Brain microvascular endothelial cell (primary cell): Measurements from ENCODE around the gene LAX1.

Experiments used
- DNase-seq: peaks from one replicate; pipeline ENCODE4 v3.0.0-alpha.2; 2020
- H3K27ac ChIP-seq: fragments of 250-450 bp; sonication (Bioruptor Pico); 2 replicates; pipeline ENCODE4 v1.5.1; 2020; ENCODE audit warnings: mild to moderate bottlenecking, moderate library complexity
- H3K27me3 ChIP-seq: fragments of 250-450 bp; sonication (Bioruptor Pico); replicated peaks from 2 replicates; pipeline ENCODE4 v1.5.1; 2020; ENCODE audit warnings: mild to moderate bottlenecking
- H3K36me3 ChIP-seq: fragments of 250-450 bp; sonication (Bioruptor Pico); replicated peaks from 2 replicates; pipeline ENCODE4 v1.5.1; 2020; ENCODE audit warnings: mild to moderate bottlenecking
- H3K4me3 ChIP-seq: 2 replicates; pipeline ENCODE4 v1.5.1; 2011; ENCODE audit warnings: low read depth, mild to moderate bottlenecking, control low read depth, low read length, moderate library complexity
- in situ Hi-C: cut with HindIII; loops from 2 replicates; pipeline ENCODE4 v1.10.0; 2017; ENCODE audit warnings: low sequenced_read_pairs, low pct_ligation_motif_present
- TF ChIP-seq, protein P1 (sequence below): IDR thresholded peaks from 2 replicates; pipeline ENCODE4 v1.5.1; 2011; ENCODE audit warnings: low read depth, mild to moderate bottlenecking, moderate library complexity, low read length, control low read depth, inconsistent platforms; ENCODE audit errors: missing control alignments

Gene LAX1

DNA sequence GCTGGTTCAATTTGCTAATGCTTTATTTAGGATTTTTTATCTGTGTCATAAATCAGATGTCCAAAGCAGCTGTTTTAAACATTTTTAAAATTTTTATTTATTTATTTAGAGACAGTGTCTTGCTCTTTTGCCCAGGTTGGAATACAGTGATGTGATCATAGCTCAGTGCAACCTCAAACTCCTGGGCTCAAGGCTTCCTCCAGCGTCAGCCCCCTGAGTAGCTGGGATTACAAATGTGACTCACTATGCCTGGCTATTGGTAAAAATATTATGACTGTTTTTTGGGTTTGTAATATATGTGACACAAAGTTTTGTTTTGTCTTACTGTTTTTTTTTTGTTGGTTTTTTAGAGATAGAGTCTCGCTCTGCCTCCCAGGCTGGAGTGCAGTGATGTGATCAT is 42.2 kb downstream of the LAX1 start:
- Histone ChIP-seq H3K36me3 (peaks cover 28% of the 10 kb centered on the region), H3K27ac (peak overlapping the region; percentile 60), H3K4me3 (no peak overlapping the region), H3K27me3 (no peaks in the 10 kb centered on the region)
- peak; percentile 76 for DNase-seq
- in situ Hi-C loops = no loop called here
- TF ChIP-seq, protein P1, sequence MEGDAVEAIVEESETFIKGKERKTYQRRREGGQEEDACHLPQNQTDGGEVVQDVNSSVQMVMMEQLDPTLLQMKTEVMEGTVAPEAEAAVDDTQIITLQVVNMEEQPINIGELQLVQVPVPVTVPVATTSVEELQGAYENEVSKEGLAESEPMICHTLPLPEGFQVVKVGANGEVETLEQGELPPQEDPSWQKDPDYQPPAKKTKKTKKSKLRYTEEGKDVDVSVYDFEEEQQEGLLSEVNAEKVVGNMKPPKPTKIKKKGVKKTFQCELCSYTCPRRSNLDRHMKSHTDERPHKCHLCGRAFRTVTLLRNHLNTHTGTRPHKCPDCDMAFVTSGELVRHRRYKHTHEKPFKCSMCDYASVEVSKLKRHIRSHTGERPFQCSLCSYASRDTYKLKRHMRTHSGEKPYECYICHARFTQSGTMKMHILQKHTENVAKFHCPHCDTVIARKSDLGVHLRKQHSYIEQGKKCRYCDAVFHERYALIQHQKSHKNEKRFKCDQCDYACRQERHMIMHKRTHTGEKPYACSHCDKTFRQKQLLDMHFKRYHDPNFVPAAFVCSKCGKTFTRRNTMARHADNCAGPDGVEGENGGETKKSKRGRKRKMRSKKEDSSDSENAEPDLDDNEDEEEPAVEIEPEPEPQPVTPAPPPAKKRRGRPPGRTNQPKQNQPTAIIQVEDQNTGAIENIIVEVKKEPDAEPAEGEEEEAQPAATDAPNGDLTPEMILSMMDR = no peak

DNA sequence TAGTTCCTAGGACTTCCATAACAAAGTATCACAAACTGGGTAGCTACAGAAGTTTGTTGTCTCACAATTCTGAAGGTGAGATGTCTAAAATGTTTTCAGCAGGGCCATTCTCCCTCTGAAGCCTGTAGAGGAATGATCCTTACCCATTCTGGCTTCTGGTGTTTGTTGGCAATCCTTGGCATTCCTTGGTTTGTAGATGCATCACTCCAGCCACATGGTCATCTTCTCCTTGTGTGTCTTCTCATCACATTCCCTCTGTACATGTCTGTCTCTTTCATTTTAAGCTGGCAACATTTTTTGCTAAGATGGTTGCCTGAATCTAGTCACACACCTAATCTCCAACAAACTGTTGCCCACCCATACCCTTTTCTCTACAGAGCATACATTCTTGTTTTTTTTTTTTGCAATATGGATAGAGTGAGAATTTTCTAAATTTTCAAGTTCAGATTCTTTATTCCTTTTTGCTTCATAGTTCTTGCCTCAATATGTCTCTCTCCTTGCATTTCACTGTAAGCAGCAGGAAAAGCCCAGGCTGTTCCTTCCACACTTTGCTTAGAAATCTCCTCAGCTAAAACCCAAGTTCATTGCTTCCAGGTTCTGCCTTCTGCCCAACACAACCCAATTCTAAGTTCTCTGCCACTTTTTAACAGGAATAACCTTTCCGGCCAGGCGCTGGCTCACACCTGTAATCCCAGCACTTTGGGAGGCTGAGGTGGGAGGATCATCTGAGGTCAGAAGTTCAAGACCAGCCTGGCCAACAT is 48.8 kb downstream of the LAX1 start:
- in situ Hi-C loops = no loop called here
- H3K27me3 ChIP-seq = no peaks in the 10 kb centered on the region
- DNase-seq = no peak
- H3K27ac ChIP-seq = no peak overlapping the region
- peaks cover 43% of the 10 kb centered on the region for H3K36me3 ChIP-seq
- TF ChIP-seq, protein P1 = no peak
- H3K4me3 ChIP-seq = no peak overlapping the region

DNA sequence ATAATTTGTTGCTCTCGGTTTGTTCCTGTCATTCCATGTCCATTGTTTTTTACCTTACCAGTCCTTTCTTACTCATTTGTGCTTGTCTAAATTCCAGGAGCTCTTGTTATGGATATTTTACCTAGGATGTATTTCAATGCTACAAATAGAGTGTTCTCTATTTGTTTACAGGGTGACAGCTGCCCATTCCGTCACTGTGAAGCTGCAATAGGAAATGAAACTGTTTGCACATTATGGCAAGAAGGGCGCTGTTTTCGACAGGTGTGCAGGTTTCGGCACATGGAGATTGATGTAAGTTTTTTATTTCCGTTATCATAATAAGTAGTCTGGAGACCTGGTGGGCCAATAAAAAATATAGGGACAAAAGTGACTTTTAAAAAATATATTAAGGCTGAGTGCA is 53.4 kb downstream of the LAX1 start:
- H3K36me3 ChIP-seq = peaks cover 73% of the 10 kb centered on the region
- no peak overlapping the region for H3K27ac ChIP-seq
- no peaks in the 10 kb centered on the region for H3K27me3 ChIP-seq
- TF ChIP-seq, protein P1 = no peak
- no peak for DNase-seq
- in situ Hi-C loops = no loop called here
- no peak overlapping the region for H3K4me3 ChIP-seq

DNA sequence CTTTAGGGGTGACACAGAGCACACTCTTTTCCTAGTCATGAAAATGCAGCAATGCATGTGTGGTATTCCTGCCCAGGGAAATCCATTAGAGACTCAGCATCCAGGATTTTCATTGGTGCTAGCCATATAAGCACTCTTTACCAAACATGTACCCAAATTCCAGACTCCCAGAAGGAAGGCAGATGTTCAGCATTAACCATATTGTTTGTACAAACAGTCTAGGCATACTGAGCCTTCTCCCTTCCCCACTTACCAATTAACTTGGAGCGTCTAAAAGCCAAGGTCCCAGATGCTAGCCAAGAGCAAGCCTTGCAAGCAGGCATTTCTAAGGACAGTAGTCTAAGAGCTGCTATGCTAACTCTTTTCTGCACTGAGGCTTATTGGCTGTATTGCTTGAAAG is 58.3 kb downstream of the LAX1 start:
- H3K27ac ChIP-seq = no peak overlapping the region
- no peak overlapping the region for H3K4me3 ChIP-seq
- in situ Hi-C loops = no loop called here
- TF ChIP-seq, protein P1 = no peak
- H3K27me3 ChIP-seq = no peaks in the 10 kb centered on the region
- DNase-seq = no peak
- H3K36me3 ChIP-seq = peaks cover 58% of the 10 kb centered on the region
